Endodermal cell (in vitro differentiated cells): ENCODE measurements around the gene ATP2B2. TPM values are rescaled to one million over a fixed set of nuclear protein-coding genes. Genes with fewer than 3 reads are reported as not detected.
A peak's percentile ranks its signal among the peaks of the same experiment; 100 is the strongest.

Experiments
- DNase-seq: peaks from one replicate; pipeline ENCODE4 v3.0.0-alpha.2; 2017
- H3K27ac ChIP-seq: 2 replicates; pipeline ENCODE4 v1.5.1; 2013; ENCODE audit warnings: mild to moderate bottlenecking, low read depth, low read length, moderate library complexity
- H3K27me3 ChIP-seq: 2 replicates; pipeline ENCODE4 v1.6.1; 2013; ENCODE audit warnings: mild to moderate bottlenecking, low read length, moderate library complexity; ENCODE audit not compliant: insufficient read depth, control insufficient read depth, poor library complexity, severe bottlenecking
- H3K36me3 ChIP-seq: 2 replicates; pipeline ENCODE4 v1.7.0; 2013; ENCODE audit warnings: mild to moderate bottlenecking, low read length, moderate library complexity; ENCODE audit not compliant: control insufficient read depth, insufficient read depth
- H3K4me1 ChIP-seq: one replicate; pipeline ENCODE4 v1.7.0; 2013; ENCODE audit warnings: low read length; ENCODE audit not compliant: control insufficient read depth, insufficient read depth
- H3K4me3 ChIP-seq: 2 replicates; pipeline ENCODE4 v1.5.1; 2013; ENCODE audit warnings: mild to moderate bottlenecking, low read length, moderate library complexity
- H3K9ac ChIP-seq: 2 replicates; pipeline ENCODE4 v1.6.1; 2013; ENCODE audit warnings: mild to moderate bottlenecking, low read length, moderate library complexity; ENCODE audit not compliant: poor library complexity, severe bottlenecking; ENCODE audit errors: extremely low read depth
- H3K9me3 ChIP-seq: 2 replicates; pipeline ENCODE4 v1.6.1; 2013; ENCODE audit warnings: mild to moderate bottlenecking, low read length, moderate library complexity; ENCODE audit not compliant: control insufficient read depth
- H3K27ac Mint-ChIP-seq: 2 replicates; pipeline ENCODE4 v1.8.0; 2020; ENCODE audit warnings: mixed read lengths
- H3K27me3 Mint-ChIP-seq: 2 replicates; pipeline ENCODE4 v1.8.0; 2021; ENCODE audit warnings: mild to moderate bottlenecking, mixed read lengths; ENCODE audit not compliant: insufficient read depth
- H3K36me3 Mint-ChIP-seq: 2 replicates; pipeline ENCODE4 v1.8.0; 2020; ENCODE audit warnings: low read depth, mixed read lengths
- H3K4me1 Mint-ChIP-seq: 2 replicates; pipeline ENCODE4 v1.8.0; 2020; ENCODE audit warnings: mixed read lengths
- H3K4me3 Mint-ChIP-seq: 2 replicates; pipeline ENCODE4 v1.8.0; 2020; ENCODE audit warnings: mild to moderate bottlenecking, moderate library complexity, mixed read lengths
- H3K9me3 Mint-ChIP-seq: 2 replicates; pipeline ENCODE4 v1.8.0; 2020; ENCODE audit warnings: mild to moderate bottlenecking, mixed read lengths
- CTCF ChIP-seq: fragments of 200-600 bp; sonication (generic); conservative IDR thresholded peaks from 2 replicates; pipeline ENCODE4 v1.5.0; 2021; ENCODE audit warnings: antibody characterized with exemption, mild to moderate bottlenecking
- WGBS, 2 experiments: methylation state at CpG; one replicate each; pipeline versions ENCODE4 v1.1.5 to v1.1.7; 2013; ENCODE audit warnings: missing lambda C conversion rate in 2 of 2, mixed read lengths in 1 of 2; ENCODE audit not compliant: insufficient coverage in 1 of 2, insufficient read length in 1 of 2; 5-methylcytosine and 5-hydroxymethylcytosine counted together
- total RNA-seq, 2 donors: library from RNA; stranded (reverse); fragmentation: NEBNext Ultra II Directional in 1 of 2; extraction: Animal tissue kit (Norgen Biotek cat#: 25700) in 1 of 2; gene quantifications; 2 replicates in 1 of 2; 3 replicates in 1 of 2; pipeline ENCODE4 v1.2.1, GENCODE V29; 2021

Gene ATP2B2
- total RNA-seq, 2 donors from 2014 or later: 0.09 TPM; not detected in 1

- Mint-ChIP-seq H3K9me3 (no peaks in the 10 kb centered on the region), H3K36me3 (no peaks in the 10 kb centered on the region), H3K4me1 (peaks cover 14% of the 10 kb centered on the region), H3K27me3 (no peaks in the 10 kb centered on the region), H3K4me3 (no peak overlapping the region), H3K27ac (no peak overlapping the region)
- Histone ChIP-seq H3K36me3 (no peaks in the 10 kb centered on the region), H3K27ac (no peak overlapping the region), H3K9me3 (no peaks in the 10 kb centered on the region), H3K4me1 (peaks cover 8% of the 10 kb centered on the region), H3K27me3 (no peaks in the 10 kb centered on the region), H3K9ac (no peak overlapping the region), H3K4me3 (no peak overlapping the region)
- 92 to 93% methylated on average over 6 to 8 of the region's 8 CpGs for WGBS, 2 experiments
- no peak for TF ChIP-seq CTCF
- no peak for DNase-seq
These were observed 165.9 kb downstream of the ATP2B2 start for GRCh38 chr3:10339376-10339955.

- no peaks in the 10 kb centered on the region for H3K9me3 ChIP-seq
- no peaks in the 10 kb centered on the region for H3K36me3 Mint-ChIP-seq
- H3K9ac ChIP-seq: no peak overlapping the region
- H3K27me3 Mint-ChIP-seq: no peaks in the 10 kb centered on the region
- no peak overlapping the region for H3K4me3 Mint-ChIP-seq
- DNase-seq: no peak
- H3K27ac Mint-ChIP-seq: no peak overlapping the region
- no peak overlapping the region for H3K27ac ChIP-seq
- peaks cover 8% of the 10 kb centered on the region for H3K4me1 ChIP-seq
- TF ChIP-seq CTCF: no peak
- peaks cover 14% of the 10 kb centered on the region for H3K4me1 Mint-ChIP-seq
- no peaks in the 10 kb centered on the region for H3K36me3 ChIP-seq
- H3K4me3 ChIP-seq: no peak overlapping the region
- H3K9me3 Mint-ChIP-seq: no peaks in the 10 kb centered on the region
- WGBS, 2 experiments: 77 to 87% methylated on average over 7 to 12 of the region's 12 CpGs
- H3K27me3 ChIP-seq: no peaks in the 10 kb centered on the region
These were observed 166.6 kb downstream of the ATP2B2 start for GRCh38 chr3:10338591-10339353.

- peak overlapping the region; percentile 90 for H3K27ac Mint-ChIP-seq
- peaks cover 14% of the 10 kb centered on the region for H3K4me1 Mint-ChIP-seq
- H3K4me3 Mint-ChIP-seq: no peak overlapping the region
- TF ChIP-seq CTCF: no peak
- Histone ChIP-seq H3K36me3 (no peaks in the 10 kb centered on the region), H3K27ac (no peak overlapping the region), H3K4me3 (no peak overlapping the region), H3K27me3 (no peaks in the 10 kb centered on the region), H3K4me1 (peaks cover 8% of the 10 kb centered on the region), H3K9me3 (no peaks in the 10 kb centered on the region), H3K9ac (no peak overlapping the region)
- no peaks in the 10 kb centered on the region for H3K9me3 Mint-ChIP-seq
- no peak for DNase-seq
- no peaks in the 10 kb centered on the region for H3K36me3 Mint-ChIP-seq
- 87 to 92% methylated on average over 14 to 16 of the region's 16 CpGs for WGBS, 2 experiments
- no peaks in the 10 kb centered on the region for H3K27me3 Mint-ChIP-seq
These were observed 167.3 kb downstream of the ATP2B2 start for GRCh38 chr3:10338164-10338470.
